Chondrocyte (in vitro differentiated cells): ENCODE data around the gene PXYLP1. TPM values are rescaled to one million over a fixed set of nuclear protein-coding genes. Genes with fewer than 3 reads are reported as not detected.

Source experiments
- DNase-seq: peaks from one replicate; pipeline ENCODE4 v3.0.0; 2021; ENCODE audit warnings: mixed read lengths, low spot score
- H3K27ac Mint-ChIP-seq: one replicate; pipeline ENCODE4 v1.8.0; 2021; ENCODE audit warnings: mild to moderate bottlenecking, moderate library complexity, mixed read lengths; ENCODE audit not compliant: unreplicated experiment
- H3K27me3 Mint-ChIP-seq: 2 replicates; pipeline ENCODE4 v1.8.0; 2021; ENCODE audit warnings: low read depth, mixed read lengths
- H3K36me3 Mint-ChIP-seq: 2 replicates; pipeline ENCODE4 v1.8.0; 2021; ENCODE audit warnings: low read depth, mixed read lengths
- H3K4me1 Mint-ChIP-seq: 2 replicates; pipeline ENCODE4 v1.8.0; 2021; ENCODE audit warnings: low read depth, mild to moderate bottlenecking, mixed read lengths
- H3K4me3 Mint-ChIP-seq: one replicate; pipeline ENCODE4 v1.8.0; 2021; ENCODE audit warnings: mild to moderate bottlenecking, moderate library complexity, mixed read lengths; ENCODE audit not compliant: unreplicated experiment
- H3K9me3 Mint-ChIP-seq: 2 replicates; pipeline ENCODE4 v1.8.0; 2021; ENCODE audit warnings: low read depth, mixed read lengths
- CTCF ChIP-seq: fragments of 200-600 bp; sonication (generic); IDR thresholded peaks from 2 replicates; pipeline ENCODE4 v1.5.0; 2021; ENCODE audit warnings: antibody characterized with exemption, mild to moderate bottlenecking, moderate library complexity
- total RNA-seq: library from RNA; stranded (reverse); gene quantifications from 3 replicates; pipeline ENCODE4 v1.2.1, GENCODE V29; 2021

PXYLP1 gene
- total RNA-seq, 1 donor from 2014 or later, result 36.0 TPM

- no peaks in the 10 kb centered on the region for H3K9me3 Mint-ChIP-seq
- no peak for TF ChIP-seq CTCF
- H3K36me3 Mint-ChIP-seq, result peaks cover 10% of the 10 kb centered on the region
- no peak overlapping the region for H3K4me3 Mint-ChIP-seq
- no peaks in the 10 kb centered on the region for H3K27me3 Mint-ChIP-seq
- no peak for DNase-seq
- H3K4me1 Mint-ChIP-seq, result peaks cover 36% of the 10 kb centered on the region
- no peak overlapping the region for H3K27ac Mint-ChIP-seq
Observed at GRCh38 chr3:141271279-141272030, 39.8 kb downstream of the PXYLP1 start.

- no peak for DNase-seq
- Mint-ChIP-seq H3K27ac (no peak overlapping the region), H3K9me3 (no peaks in the 10 kb centered on the region), H3K27me3 (no peaks in the 10 kb centered on the region), H3K36me3 (peaks cover 10% of the 10 kb centered on the region), H3K4me3 (no peak overlapping the region), H3K4me1 (peaks cover 40% of the 10 kb centered on the region)
- TF ChIP-seq CTCF, result no peak
Observed at GRCh38 chr3:141272906-141273662, 41.5 kb downstream of the PXYLP1 start.

GRCh38 chr3:141273700-141274410 lies 42.2 kb downstream of the PXYLP1 start:
- Mint-ChIP-seq H3K9me3 (no peaks in the 10 kb centered on the region), H3K4me1 (peaks cover 44% of the 10 kb centered on the region), H3K4me3 (no peak overlapping the region), H3K27ac (no peak overlapping the region), H3K36me3 (peaks cover 8% of the 10 kb centered on the region), H3K27me3 (no peaks in the 10 kb centered on the region)
- no peak for TF ChIP-seq CTCF
- DNase-seq, result no peak

- Mint-ChIP-seq H3K36me3 (peaks cover 8% of the 10 kb centered on the region), H3K9me3 (no peaks in the 10 kb centered on the region), H3K27me3 (no peaks in the 10 kb centered on the region), H3K27ac (peak overlapping the region; percentile 13), H3K4me3 (no peak overlapping the region), H3K4me1 (peaks cover 50% of the 10 kb centered on the region)
- DNase-seq, result no peak
- no peak for TF ChIP-seq CTCF
Observed at GRCh38 chr3:141274411-141275031, 42.9 kb downstream of the PXYLP1 start.

- Mint-ChIP-seq H3K4me3 (no peak overlapping the region), H3K27ac (peak overlapping the region; percentile 13), H3K36me3 (peaks cover 4% of the 10 kb centered on the region), H3K27me3 (no peaks in the 10 kb centered on the region), H3K4me1 (peaks cover 55% of the 10 kb centered on the region), H3K9me3 (no peaks in the 10 kb centered on the region)
- no peak for DNase-seq
- TF ChIP-seq CTCF, result no peak
Observed at GRCh38 chr3:141275032-141275422, 43.4 kb downstream of the PXYLP1 start.
